HG02588 (cell line): ENCODE data around the gene YIPF3.
"Not testable (repeated sequence)": the region's sequence is repeated elsewhere in the genome, so short reads cannot be mapped to it uniquely, and the experiment has no call there.

Source experiments
- ATAC-seq: cut with Tn5 transposase; IDR thresholded peaks from one replicate; pipeline ENCODE4 v1.9.1; 2021; ENCODE audit warnings: mild to moderate bottlenecking, moderate library complexity; ENCODE audit not compliant: unreplicated experiment

The YIPF3 gene

DNA sequence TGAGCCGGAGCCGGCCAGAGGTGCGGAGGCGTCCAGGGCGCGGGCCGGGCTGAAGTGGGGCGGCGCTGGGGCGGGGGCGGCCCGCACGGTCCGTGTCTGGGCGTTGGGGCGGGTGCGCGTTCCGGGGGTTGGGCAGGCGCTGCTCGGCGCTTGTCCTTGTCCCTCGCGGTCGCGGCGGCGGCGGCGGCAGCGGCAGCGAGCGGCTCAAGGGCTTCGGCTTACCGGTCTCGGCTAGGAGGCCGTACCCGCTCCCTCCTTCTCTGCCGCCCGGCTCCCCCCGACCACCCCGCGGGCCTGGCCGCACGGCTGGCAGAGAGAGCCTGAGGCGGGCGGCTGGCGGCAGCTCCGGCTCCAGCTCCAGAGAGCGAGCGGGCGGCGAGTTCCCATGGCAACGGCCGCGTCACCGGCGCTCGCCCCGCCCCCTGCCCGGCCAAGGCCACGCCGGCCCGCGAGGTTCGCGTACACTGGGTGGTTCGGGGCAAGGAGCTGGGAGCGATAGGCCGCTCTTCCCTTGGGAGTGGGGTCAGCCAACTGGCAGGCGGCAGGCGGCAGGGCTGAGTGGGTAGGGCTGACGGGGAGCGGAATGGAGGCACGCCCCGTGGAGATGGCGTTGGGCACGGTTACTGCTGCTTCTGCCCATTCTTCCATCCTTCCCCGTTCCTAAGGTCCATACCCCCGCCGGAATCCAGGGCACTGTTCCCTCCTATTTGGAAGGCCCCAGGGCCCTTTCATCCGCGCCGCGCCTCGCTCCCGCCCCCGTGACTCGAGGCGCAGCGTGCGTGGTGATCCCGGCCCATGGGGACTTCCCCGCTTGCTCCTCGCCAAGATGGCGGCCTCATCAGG, 6.5 kb downstream of the YIPF3 start, which contains the start of gene LRRC73:
LRRC73 (minus strand) TSS at position 363 of the 843 bp plus-strand sequence. CDS start 561 bp downstream, outside the sequence.
- ATAC-seq = peak; percentile 59

- no peak for ATAC-seq
These were observed 7.4 kb downstream of the YIPF3 start for GRCh38 chr6:43509142-43509983.

DNA sequence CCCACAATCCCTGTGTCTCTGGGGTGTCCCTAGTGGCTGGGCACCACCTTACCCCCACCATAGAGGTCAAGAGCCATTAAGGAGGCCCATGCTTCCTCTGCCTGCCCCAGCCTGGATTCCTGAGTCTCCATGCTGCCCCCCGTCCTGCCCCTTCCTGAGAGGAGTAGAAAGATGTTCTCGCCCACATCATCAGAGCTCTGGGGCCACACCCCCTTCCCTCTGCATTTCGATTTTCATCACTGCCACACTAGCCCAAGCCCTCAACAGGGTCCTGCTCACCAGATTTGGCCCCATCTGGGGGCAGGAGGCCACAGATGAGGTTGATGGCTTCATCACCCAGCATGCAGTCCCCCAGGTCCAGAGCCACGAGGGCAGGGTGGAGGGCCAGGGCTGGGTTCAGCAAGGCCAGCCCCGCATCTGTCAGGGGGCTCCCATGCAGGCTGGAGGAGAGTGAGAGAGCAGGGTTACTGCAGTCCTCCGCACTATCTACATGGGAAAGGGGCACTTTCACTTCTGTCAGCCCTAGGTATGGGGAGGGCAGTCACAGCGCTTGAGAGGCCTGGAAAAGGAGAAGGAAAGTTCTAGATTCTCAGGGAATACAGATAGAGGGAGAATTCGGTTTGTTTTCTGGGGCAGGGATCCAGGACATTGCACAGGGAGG, 8.1 kb downstream of the YIPF3 start:
- no peak for ATAC-seq

- ATAC-seq = peak; percentile 39
These were observed 9.9 kb downstream of the YIPF3 start for GRCh38 chr6:43506667-43507471.

DNA sequence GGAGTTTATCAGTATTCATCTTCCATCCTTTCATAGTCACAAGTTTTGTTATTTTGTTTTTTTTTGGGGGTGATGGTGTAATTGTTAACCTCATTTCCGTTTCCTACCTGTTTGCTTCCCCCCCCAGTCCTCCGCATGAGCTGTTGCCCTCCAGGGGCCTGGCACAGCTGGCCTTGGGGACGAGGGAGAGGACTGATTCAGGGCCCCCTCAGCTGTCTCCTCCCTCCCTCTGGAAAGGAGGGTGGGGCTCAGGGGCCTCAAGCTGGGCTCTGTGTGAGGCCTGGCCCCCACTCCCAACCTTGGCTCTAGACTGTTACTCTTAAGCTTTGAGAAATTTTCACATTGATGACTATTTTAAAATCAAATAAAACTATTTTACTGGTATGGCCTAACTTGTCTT, 10.6 kb downstream of the YIPF3 start:
- ATAC-seq = no peak

DNA sequence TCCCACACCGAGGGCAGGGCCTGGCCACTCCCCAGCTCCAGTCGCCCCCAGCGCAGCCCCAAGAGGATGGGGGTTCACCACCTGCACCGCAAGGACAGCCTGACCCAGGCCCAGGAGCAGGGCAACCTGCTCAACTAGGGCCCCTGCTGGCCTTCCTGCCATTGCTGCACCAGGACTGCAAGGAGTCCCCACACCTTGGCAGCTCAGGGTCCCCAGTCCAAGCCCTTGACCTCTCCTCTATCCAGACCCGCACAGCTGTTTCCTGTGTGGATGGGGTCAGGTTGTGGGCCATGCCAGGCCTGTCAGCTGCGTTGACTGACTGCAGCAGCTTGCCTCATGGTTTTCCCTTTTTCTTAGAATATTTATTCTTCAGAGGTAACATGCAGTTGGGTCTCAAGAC, 11.0 kb downstream of the YIPF3 start:
- ATAC-seq = no peak

- no peak for ATAC-seq
These were observed 11.8 kb downstream of the YIPF3 start for GRCh38 chr6:43504756-43505593.

GRCh38 chr6:43503443-43503842, 13.3 kb downstream of the YIPF3 start:
- ATAC-seq = no peak

DNA sequence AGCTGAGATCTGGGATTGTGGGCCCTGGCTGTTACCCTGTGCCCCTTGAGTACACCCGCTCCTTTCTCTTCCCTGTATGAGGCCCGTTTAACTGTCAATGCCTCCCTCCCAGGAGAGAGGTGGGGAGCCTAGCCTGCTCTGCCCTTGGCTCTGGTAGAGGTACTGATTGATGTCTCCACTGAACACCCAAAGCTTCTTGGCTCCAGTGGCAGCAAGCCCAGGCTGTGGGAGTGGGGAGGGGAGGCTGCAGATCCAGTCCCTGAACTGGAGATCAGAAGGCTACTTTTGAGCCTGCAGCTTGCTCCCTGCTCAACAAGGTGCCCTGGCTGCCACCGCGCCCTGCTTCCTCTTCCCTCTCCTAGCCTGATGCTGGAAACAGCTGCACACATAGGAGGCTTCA, 14.1 kb downstream of the YIPF3 start:
- no peak for ATAC-seq

- no peak for ATAC-seq
These were observed 15.8 kb downstream of the YIPF3 start for GRCh38 chr6:43500921-43501320.

- ATAC-seq = no peak
These were observed 17.5 kb downstream of the YIPF3 start for GRCh38 chr6:43499028-43499815.

GRCh38 chr6:43498291-43498690, 18.4 kb downstream of the YIPF3 start:
- ATAC-seq = not testable (repeated sequence)

DNA sequence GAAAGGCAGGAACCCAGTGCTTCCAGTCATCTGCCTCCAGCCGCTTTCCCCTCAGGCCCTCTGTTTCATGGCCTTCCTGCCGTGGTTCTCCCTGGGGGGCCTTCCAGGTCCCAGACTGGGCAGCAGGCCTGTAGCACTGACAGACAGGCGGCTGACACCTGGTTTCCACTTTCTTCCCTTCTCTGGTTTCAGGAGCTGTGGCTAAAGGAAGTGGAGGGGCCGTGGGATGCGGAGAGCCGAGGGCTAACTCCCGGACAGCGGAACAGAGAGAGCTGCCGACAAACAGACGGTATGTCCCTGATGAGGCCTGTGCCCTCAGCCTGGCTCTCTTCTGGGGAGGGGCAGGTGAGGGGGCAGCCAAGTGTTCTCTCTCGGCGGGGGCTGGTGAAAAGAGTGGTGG, 19.0 kb downstream of the YIPF3 start:
- no peak for ATAC-seq

- ATAC-seq = no peak
These were observed 19.7 kb downstream of the YIPF3 start for GRCh38 chr6:43497129-43497396.

GRCh38 chr6:43496370-43497128, 20.2 kb downstream of the YIPF3 start:
- ATAC-seq = no peak

DNA sequence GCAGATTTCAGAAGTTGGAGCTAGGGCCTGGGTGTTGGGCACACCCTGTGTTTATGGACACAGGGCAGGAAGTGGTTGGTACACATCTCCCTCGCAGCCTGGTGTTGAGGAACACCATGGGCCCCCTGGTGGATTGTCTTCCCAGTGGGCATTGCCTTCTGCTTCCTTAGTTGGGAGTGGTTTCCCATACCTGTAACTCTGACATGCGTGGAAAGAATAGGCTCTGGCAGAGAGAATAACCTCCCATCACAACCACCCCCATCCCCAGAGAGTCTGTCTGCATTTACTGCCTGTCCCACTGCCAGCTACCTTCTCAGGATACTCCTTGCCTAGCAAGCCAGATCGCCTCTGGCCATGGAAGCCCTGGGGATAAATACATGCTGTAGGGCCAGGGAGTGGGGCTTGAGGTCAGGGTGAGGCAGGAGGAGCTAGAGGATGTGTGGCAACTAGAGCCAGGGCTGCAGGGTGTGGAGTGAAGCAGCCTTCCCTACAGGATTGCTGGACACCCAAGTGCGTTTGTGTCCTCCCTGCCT, 21.3 kb downstream of the YIPF3 start:
- ATAC-seq = no peak

GRCh38 chr6:43494766-43495165, 22.0 kb downstream of the YIPF3 start:
- no peak for ATAC-seq

GRCh38 chr6:43494321-43494720, 22.4 kb downstream of the YIPF3 start:
- no peak for ATAC-seq
